Esophagus (tissue), 2 donors: ENCODE results near the gene SPDEF. TPM values are rescaled to one million over a fixed set of nuclear protein-coding genes. Genes with fewer than 3 reads are reported as not detected.

Source experiments
- H3K27ac ChIP-seq, 2 donors: one replicate each; pipeline ENCODE4 v1.5.1; 2013; ENCODE audit warnings: low read depth in 2 of 2, mild to moderate bottlenecking in 2 of 2, inconsistent platforms in 1 of 2, low read length in 1 of 2, moderate library complexity in 1 of 2
- H3K27me3 ChIP-seq, 2 donors: one replicate each; pipeline ENCODE4 v1.6.1; 2013; ENCODE audit warnings: low read length in 2 of 2, control low read depth in 1 of 2, mild to moderate bottlenecking in 1 of 2; ENCODE audit not compliant: insufficient read depth in 2 of 2, control insufficient read depth in 1 of 2
- H3K36me3 ChIP-seq, 2 donors: one replicate each; pipeline ENCODE4 v1.6.1; 2013; ENCODE audit warnings: low read length in 1 of 2; ENCODE audit not compliant: control insufficient read depth in 2 of 2, insufficient read depth in 2 of 2
- H3K4me1 ChIP-seq, 2 donors: one replicate each; pipeline ENCODE4 v1.6.1; 2013; ENCODE audit warnings: low read length in 1 of 2; ENCODE audit not compliant: control insufficient read depth in 2 of 2, insufficient read depth in 2 of 2
- H3K4me3 ChIP-seq, 2 donors: one replicate each; pipeline ENCODE4 v1.5.1; 2013; ENCODE audit warnings: low read length in 2 of 2, mild to moderate bottlenecking in 2 of 2, low read depth in 1 of 2, moderate library complexity in 1 of 2
- H3K9me3 ChIP-seq, 2 donors: one replicate each; pipeline ENCODE4 v1.6.1; 2013; ENCODE audit warnings: mild to moderate bottlenecking in 2 of 2, low read depth in 1 of 2, low read length in 1 of 2, moderate library complexity in 1 of 2; ENCODE audit not compliant: control insufficient read depth in 2 of 2, insufficient read depth in 1 of 2
- WGBS, 2 donors: extraction: QIAGEN DNeasy Blood & Tissue Kit; methylation state at CpG; one replicate each; pipeline ENCODE4 v1.1.7; 2013; 5-methylcytosine and 5-hydroxymethylcytosine counted together
- polyA plus RNA-seq, 2 donors: library from polyadenylated mRNA; stranded (reverse); fragments of 200-250 nt; gene quantifications; one replicate each; pipeline ENCODE4 v1.2.3, GENCODE V29; 2013
- donor health status: healthy with polysubstance abuse.
- donor health status: Bipolar disorder and iron deficiency.

SPDEF gene
- polyA plus RNA-seq, 2 donors: 0.08 TPM

DNA sequence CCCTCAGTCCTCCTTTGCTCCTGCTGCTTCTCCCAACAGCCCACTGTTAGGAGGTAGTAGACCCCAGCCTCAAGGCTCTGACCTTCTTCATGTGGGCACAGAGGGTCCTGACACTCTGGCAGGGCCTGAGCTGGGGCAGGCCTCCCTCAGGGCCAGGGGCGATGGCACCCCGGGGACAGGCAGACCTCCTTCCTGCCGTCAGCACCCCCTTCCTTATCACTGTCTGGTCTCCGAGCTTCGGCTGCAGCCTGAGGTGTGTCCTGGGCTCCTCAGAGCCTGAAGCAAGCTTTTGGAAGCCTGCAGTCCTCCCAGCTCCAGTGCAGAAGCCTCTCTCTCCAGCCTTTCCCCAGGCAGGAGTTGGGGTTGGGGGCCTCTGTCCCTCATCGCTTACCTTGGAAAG is 22.0 kb downstream of the SPDEF start:
- no peaks in the 10 kb centered on the region for H3K27me3 ChIP-seq
- H3K4me1 ChIP-seq: peaks cover 0 to 3% of the 10 kb centered on the region in 2 donors
- H3K36me3 ChIP-seq: no peaks in the 10 kb centered on the region
- 84 to 85% methylated on average over 6 of the region's 6 CpGs for WGBS, 2 donors
- H3K4me3 ChIP-seq: no peak overlapping the region
- H3K9me3 ChIP-seq: no peaks in the 10 kb centered on the region
- no peak overlapping the region for H3K27ac ChIP-seq

GRCh38 chr6:34532230-34532629 is 23.9 kb downstream of the SPDEF start:
- no peak overlapping the region for H3K27ac ChIP-seq
- no peak overlapping the region for H3K4me3 ChIP-seq
- no peaks in the 10 kb centered on the region for H3K27me3 ChIP-seq
- no peaks in the 10 kb centered on the region for H3K9me3 ChIP-seq
- H3K36me3 ChIP-seq: no peaks in the 10 kb centered on the region
- peaks cover 0 to 5% of the 10 kb centered on the region in 2 donors for H3K4me1 ChIP-seq
- WGBS, 2 donors: 74 to 80% methylated on average over 15 of the region's 15 CpGs

- Histone ChIP-seq H3K27ac (no peak overlapping the region), H3K36me3 (no peaks in the 10 kb centered on the region), H3K4me1 (peaks cover 0 to 6% of the 10 kb centered on the region in 2 donors), H3K9me3 (no peaks in the 10 kb centered on the region), H3K4me3 (no peak overlapping the region), H3K27me3 (no peaks in the 10 kb centered on the region)
- 80 to 85% methylated on average over 29 of the region's 29 CpGs for WGBS, 2 donors
These were observed 24.4 kb downstream of the SPDEF start for GRCh38 chr6:34531580-34532201.

GRCh38 chr6:34530753-34531365 is 25.3 kb downstream of the SPDEF start:
- peaks cover 0 to 7% of the 10 kb centered on the region in 2 donors for H3K4me1 ChIP-seq
- no peaks in the 10 kb centered on the region for H3K36me3 ChIP-seq
- no peaks in the 10 kb centered on the region for H3K27me3 ChIP-seq
- no peak overlapping the region for H3K4me3 ChIP-seq
- H3K27ac ChIP-seq: no peak overlapping the region
- H3K9me3 ChIP-seq: no peaks in the 10 kb centered on the region
- 92 to 94% methylated on average over 18 of the region's 18 CpGs for WGBS, 2 donors

DNA sequence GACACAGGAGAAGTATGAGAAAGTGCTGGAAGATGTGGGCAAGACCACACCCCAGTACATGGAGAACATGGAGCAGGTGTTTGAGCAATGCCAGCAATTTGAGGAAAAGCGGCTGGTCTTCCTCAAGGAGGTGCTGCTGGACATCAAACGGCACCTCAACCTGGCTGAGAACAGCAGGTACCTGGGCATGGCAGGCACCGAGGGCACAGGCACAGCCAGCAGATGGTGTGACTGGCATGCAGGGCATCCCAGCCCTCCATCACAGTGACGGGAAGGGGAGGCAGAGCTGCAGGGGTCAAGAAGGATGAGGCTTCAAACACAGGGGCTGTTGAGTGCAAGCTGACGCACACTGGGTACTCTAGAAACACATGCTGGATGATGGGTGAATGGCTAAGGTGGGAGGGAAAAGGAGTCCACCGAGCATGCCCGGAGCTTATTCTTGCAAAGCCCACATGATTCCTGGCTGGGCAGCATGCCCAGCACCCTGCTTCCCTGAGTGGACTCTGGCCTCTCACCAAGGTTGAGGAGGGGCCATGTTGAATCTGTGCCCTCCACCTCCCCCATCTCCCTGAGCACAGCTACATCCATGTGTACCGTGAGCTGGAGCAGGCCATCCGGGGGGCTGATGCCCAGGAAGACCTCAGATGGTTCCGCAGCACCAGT is 26.3 kb downstream of the SPDEF start:
- no peaks in the 10 kb centered on the region for H3K36me3 ChIP-seq
- 59 to 73% methylated on average over 10 of the region's 10 CpGs for WGBS, 2 donors
- peaks cover 0 to 7% of the 10 kb centered on the region in 2 donors for H3K4me1 ChIP-seq
- no peaks in the 10 kb centered on the region for H3K9me3 ChIP-seq
- no peak overlapping the region for H3K27ac ChIP-seq
- no peak overlapping the region for H3K4me3 ChIP-seq
- no peaks in the 10 kb centered on the region for H3K27me3 ChIP-seq

DNA sequence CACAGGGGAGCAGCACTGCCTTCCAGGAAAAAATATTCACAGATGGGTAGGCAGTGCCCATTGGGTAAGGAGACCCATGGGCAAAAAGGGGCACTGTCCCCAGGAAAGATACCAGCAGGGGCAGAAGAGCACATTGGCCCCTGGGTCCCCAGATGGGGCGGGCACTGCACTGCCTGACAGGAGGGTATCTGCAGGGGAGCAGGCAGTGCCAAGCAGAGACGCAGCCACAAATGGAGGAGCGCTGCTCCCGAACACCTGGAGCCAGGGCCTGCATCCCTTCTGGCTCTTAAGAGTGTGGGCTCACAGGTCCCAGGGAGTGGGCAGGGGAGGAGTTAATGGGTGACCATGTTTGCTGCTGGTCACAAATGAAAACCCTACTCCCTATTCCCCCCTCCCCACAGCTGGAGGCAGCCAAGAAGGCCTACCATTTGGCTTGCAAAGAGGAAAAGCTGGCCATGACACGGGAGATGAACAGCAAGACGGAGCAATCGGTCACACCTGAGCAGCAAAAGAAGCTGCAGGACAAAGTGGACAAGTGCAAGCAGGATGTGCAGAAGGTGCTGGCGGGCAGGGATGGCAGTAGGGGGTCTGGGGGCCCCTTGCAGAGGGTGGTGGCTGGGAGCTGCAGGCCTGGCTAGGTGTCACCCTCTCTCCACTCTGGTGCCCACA is 27.0 kb downstream of the SPDEF start:
- Histone ChIP-seq H3K36me3 (no peaks in the 10 kb centered on the region), H3K9me3 (no peaks in the 10 kb centered on the region), H3K4me3 (no peak overlapping the region), H3K27ac (no peak overlapping the region), H3K4me1 (peaks cover 0 to 7% of the 10 kb centered on the region in 2 donors), H3K27me3 (no peaks in the 10 kb centered on the region)
- WGBS, 2 donors: 93% methylated on average over 8 of the region's 8 CpGs

DNA sequence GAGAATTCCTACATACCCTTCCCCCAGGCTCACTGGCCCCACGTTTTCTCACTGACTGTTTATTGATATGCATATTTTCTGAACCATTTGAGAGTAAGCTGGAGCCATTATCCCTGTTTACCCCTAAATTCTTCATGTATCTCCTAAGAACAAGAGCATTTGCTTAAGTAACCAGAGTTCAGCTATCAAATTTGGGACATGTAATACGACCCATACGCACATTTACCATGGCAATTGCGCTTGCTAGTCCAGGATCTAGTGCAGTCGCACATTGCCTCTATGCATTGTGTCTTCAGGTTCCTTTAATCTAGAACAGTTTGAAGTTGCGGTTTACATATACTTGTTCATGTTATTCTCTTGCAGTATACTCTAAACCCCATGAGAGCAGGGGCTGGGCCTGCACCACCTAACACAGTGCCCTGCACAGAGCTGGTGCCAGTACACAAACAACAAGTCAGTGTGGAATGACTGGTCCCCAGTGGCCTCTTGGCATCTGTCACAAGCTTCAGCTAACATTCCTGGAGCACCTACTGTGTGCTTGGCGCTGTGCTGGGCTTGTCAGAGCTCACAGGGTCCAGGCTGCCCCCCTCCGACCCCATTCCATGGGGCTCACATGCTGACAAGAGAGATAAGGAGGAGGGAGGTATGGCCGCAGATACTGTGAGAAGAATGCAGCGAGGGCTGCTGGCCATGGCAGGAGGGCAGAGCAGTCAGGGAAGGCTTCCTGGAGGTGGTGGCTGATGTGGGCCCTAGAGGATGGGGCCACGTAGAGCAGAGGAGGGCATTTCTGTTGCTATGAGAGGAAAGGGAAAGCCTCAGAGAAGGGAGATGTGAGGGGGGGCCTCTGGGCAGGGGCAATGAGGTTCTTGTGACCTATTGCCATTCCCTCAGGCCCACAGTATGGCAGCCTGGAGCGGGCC is 28.1 kb downstream of the SPDEF start:
- Histone ChIP-seq H3K4me1 (peaks cover 0 to 7% of the 10 kb centered on the region in 2 donors), H3K36me3 (no peaks in the 10 kb centered on the region), H3K27me3 (no peaks in the 10 kb centered on the region), H3K4me3 (no peak overlapping the region), H3K9me3 (no peaks in the 10 kb centered on the region), H3K27ac (no peak overlapping the region)
- 84 to 89% methylated on average over 12 of the region's 12 CpGs for WGBS, 2 donors

DNA sequence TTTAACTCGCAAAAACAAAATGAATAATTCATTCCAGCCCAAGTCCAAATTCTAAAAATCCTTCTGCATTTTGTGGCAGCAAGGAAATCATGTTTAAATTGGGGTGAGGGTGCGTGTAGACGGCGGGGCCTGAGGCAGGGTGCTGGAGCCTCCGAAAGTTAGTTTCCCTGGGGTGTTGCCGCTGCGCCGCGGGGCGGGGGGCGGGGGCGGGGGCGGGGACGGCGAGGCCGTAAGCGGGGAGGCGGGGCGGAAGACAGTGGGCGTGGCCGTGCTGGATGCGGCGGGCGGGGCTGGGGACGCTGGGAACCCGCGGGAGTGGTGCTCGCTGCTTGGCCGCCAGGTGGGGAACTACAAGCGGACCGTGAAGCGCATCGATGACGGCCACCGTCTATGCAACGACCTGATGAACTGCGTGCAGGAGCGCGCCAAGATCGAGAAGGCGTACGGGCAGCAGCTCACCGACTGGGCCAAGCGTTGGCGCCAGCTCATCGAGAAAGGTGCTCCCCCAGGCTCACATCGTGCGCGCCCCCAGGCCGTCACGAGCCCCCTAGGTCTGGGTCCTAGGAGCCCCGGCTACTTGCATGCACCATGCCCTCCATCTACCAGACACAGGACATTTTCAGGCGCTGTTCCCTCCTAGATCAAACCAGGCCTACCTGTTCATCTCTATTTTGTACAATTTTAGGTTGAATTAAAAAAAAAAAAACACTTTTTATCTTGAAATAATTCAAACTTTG is 29.0 kb downstream of the SPDEF start:
- Histone ChIP-seq H3K27me3 (no peaks in the 10 kb centered on the region), H3K9me3 (no peaks in the 10 kb centered on the region), H3K4me1 (peaks cover 0 to 7% of the 10 kb centered on the region in 2 donors), H3K36me3 (no peaks in the 10 kb centered on the region), H3K27ac (peak overlapping the region in 1 of 2 donors; percentile 40), H3K4me3 (peak overlapping the region; percentile 18)
- WGBS, 2 donors: 5 to 8% methylated on average over 29 to 53 of the region's 53 CpGs
